Stimulated activated CD4-positive, alpha-beta T cell treated with anti-CD3 and anti-CD28 coated beads, Interleukin-1b, Interleukin-23, amount 100 ng/mL, for 1 hour (primary cell): Measurements from ENCODE around the gene GABBR2.

Experiments
- DNase-seq, 2 donors: peaks; one replicate each; pipeline ENCODE4 v3.0.0-alpha.2; 2020; ENCODE audit warnings: low read depth in 2 of 2

The GABBR2 gene

DNA sequence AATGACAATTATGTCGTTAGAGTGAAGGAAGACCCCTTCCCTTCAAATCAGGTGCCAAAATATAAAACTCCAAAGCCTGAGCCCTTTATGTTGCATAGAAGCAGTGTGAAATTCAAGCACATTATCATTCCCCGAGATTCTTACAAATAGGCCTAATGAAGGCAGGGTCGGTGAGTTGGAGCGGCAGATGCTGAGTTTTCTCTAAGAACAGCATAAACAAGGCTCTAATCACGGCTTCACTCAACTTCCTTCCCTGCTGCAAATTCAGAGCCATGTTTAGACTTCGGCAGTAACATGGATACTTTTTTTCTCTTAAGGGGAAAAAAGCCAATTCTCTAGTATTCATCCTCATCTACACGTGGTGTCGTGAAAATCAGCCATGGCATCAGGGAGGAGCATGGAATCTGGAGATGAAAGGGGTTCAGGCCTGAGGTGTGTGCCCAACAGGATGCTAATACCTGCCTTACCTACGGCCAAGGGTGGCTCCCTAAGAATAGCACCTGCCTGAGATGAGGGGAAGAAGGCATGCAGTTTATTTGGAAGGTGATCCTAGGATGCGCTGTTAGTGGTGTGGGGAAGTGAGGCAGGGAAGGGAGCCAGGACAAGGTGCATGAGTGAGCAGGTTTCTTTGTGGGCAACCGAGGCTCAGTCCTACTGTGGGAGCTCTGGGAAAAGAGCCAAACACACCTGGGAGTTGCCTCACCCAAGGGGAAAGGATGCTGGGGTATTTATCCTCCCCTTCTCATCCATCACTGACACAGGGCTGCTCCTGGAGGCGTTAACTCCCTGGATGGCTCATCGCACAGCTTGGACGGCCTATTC, 306.5 kb downstream of the GABBR2 start:
- DNase-seq: no peak

DNA sequence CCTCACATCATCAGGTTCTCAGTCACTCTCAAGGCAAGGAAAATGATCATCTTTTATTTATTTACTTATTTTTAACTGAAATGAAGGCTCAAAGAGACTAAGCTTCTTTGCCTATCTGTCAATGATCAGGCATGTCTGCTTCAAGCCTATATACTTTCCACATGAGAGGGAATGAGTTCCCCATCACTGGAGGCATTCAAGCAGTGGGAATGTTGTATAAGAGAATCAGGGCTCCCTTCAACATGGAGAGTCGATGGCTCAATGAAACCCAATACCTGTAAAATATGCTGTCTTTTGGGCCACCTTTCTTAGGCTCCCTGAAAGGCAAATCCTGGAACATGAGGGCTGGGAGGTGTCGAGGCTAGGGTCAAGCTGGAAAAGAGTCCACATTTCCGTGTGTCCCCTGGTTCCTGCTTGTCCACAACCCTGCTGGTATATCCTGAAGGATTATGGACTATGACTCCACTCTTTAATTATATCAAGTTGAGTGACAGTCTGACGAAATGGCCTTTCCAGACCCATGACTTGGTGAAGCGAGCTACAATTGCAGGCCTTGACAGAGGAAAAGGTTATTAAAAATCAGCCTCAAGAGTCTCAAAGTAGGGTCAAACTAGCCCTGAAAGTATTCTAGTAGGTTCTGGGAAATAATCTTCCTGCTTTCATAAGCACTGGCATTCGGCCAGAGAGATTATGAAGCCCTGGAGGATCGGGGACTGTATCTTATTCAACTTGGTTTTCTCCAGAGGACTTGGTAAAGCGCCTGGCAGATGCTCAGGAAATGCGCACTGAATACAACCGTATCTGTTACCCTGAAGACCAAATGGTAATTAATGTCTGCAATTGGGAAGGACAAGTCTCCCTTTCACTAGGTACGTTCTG, 307.4 kb downstream of the GABBR2 start:
- no peak for DNase-seq

GRCh38 chr9:98399950-98400683, 308.6 kb downstream of the GABBR2 start:
- no peak for DNase-seq

DNA sequence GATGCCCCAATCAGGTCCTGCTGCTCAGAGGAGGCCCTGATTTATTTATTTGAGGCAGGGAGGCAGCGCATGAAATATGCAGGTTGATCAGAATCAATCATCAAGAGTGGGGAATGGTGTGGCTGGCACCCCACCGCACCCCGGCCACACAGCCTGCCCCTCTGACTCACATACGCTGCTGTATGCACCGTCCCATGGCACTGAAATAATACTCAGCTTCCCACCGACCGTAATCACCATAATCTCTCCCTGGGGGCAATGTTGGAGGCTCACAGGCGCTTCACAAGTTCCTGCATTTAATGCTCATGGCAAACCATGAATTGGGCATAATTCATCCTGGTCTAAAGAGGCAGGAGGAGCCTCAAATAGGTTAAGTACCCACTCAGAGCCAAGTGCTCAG, 312.1 kb downstream of the GABBR2 start:
- no peak for DNase-seq

DNA sequence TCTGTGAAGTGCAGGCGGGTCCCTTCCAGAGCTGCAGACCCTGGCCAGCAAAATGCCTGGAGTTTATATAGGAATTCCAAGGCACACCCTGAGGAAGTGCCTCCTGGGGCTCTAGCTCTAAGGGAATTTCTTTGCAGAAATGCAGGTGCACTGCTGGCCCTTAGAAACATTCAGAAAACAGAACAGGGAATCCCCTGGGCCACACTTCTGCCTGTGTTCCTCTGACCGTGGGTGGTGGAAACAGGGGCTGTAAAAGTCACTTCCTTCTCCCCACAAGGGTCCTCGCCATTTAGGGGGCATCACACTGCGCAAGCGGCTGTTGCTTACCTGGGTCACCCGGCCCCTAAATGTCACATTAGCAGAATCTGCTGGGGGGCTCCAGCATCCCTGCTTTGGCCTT, 312.5 kb downstream of the GABBR2 start:
- no peak for DNase-seq

DNA sequence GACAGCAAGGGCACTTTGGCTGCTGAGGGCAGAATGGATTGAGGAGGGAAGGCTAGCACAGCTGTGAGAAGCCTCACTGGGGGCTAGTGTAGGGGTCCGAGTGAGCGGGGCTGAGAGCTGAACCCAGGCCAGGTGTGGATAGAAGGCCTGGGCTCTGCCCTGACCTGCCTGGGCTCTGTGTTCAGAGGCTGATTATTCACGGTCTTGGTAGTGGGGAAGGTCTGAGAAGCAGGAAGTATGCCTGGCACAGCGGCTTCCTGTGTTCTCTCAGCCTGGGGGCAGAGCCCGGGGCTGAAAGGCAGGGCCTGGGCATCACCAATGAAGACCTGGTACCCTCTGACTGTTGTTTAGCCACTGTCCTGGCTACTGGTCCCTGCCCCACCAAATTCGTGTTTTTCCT, 316.9 kb downstream of the GABBR2 start:
- DNase-seq: no peak

GRCh38 chr9:98391406-98391805, 317.3 kb downstream of the GABBR2 start:
- DNase-seq: no peak

DNA sequence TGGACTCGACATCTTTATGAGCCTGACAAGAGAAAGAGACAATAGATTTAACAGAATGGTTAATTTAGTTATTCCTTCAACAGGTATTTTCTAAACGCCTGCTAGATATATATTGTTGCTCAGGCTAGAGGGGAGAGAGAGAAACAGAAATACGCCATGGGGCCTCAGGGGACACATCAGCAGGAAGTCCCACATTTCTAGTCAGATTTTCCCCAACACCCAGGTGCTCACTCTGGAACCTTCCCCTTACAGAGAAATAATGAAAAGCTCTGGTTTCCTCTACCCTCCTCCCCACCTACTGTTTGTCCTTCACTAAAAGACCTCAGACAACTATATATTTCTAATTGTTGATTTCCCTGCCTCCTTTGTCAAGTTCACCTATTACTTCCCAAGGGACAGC, 323.0 kb downstream of the GABBR2 start:
- DNase-seq: no peak

DNA sequence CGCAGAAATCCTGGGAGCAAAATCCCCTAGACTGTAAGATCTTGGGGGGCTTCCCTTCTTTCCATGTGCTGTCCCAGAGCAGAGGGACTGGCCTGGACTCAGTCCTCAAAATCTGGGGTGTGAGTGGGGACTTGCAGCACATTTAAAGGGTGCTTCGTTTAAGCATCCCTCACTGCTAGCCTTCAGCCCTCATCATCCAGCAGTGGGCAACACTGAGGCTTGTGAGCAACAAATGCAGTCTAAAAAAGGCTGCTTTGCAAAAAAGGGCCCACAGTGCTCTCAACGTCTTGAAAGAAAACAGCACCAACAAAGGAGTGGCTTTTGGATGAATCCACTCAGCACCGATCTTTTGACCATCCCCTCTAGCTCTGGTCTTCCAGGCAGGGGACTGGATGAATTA, 325.0 kb downstream of the GABBR2 start:
- DNase-seq: no peak

- no peak for DNase-seq
Measured at GRCh38 chr9:98381311-98382103, 327.2 kb downstream of the GABBR2 start.

- no peak for DNase-seq
Measured at GRCh38 chr9:98380065-98380681, 328.6 kb downstream of the GABBR2 start.

GRCh38 chr9:98379572-98379971, 329.2 kb downstream of the GABBR2 start:
- DNase-seq: no peak

DNA sequence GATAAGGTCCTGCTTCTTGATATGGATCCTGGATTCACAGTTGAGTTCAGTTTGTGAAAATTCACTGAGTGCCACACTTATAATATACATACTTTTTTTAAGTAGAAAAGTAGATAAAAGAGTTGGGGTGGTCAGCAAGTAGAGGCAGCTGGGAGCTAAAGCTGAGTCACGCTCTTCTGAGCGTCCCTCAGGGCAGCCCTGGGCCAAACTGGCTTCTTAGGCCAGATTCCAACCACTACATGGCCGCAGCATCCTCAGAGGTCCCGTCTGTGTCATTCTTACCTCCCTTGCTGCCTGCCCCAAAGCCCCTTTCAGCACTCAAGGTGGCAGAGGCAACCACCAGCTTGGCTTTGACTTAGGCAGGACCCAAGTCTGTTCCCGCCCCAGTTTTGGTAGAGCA, 329.9 kb downstream of the GABBR2 start:
- no peak for DNase-seq

DNA sequence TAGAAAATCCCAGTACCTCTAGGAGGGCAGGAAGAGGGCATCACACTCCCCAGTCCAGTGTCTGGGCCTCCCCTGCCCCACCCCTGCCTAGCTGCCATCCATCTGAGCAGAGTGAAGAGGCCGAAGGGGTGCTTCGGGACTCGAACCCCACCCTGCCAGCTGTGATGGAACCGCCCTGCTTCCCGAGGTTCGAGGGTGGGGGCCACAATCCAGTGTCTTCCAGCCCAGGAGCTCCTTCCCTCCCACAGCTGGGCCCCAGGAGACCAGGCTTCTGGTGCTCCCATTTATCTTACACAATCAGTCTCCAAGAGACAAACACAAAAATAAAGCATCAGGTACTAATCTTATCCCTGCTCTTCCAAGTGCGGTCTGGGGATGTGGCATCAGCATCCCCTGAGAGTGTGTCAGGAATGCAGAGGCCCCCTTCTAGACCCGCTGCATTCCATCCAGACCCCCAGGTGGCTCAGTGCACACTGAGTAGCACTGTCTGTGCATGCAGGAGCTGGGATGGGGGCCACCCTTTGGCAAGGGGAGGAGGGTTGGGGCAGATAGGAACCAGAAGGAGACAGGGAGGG, 330.4 kb downstream of the GABBR2 start:
- no peak for DNase-seq

- no peak for DNase-seq
Measured at GRCh38 chr9:98375138-98375726, 333.5 kb downstream of the GABBR2 start.

DNA sequence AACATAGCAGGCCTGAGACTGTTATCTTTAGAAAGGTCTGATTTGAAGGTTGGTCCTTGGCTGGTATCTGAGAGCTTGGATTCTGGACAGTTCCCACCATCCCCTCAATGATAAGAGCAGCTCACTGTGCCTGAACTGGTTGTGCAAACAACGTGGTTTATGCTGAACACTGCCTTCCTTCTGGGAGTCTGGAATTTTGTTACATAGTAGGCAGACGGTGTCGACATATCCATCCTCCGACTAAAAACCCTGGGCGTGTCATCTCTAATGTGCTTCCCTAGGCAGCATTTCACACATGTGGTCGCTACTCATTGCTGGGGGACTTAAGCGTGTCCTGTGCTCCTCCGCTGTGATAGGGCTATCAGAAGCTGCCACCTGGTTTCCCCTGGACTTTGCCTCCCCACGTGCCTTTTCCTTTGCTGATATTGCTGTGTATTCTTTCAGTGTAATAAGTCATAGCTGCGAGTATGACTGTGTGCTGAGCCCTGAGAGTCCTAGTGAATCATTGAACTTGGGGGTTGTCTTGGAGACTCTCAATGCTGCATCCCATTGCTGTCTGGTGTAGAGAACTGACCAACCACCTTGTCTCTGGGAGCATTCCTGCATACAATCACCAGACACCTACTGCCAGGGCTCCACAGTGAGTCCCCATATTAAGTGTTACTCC, 334.2 kb downstream of the GABBR2 start:
- no peak for DNase-seq

GRCh38 chr9:98373609-98374008, 335.1 kb downstream of the GABBR2 start:
- DNase-seq: no peak

DNA sequence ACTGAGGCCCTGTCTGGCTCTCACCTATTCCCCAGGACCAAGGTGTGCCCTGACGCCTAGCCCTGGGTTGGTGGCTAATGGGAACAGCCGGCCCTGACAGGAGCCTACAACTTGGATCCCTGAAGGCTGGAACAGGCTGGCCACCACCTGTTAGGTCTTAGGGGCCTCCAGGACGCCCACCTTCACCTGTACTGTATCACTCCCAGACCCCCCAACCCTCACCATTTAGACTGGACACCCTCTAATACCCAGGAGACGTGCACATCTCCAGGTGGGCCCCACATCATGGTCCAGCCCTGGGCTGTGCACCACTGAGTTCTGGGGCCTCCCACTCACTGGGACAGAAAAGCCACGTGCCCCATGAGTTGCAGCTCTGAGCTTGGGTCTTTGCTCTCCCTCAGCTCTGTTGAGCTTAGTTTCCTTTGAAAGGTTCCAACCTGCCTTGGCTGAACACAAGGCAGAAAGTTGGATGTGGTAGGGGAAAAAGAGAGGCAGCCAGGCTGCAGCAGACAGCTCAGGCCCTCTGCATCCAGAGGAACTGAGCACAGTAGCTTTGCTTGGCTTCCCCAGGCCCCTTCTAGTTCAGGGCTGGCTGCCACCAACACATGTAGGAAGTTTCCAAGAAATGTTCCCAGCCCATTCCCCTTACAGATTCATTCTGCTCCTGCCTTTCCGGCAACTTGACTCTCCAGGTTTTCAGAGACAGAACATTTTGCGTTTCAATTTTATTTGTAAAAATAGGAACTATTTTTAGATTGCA, 336.5 kb downstream of the GABBR2 start:
- DNase-seq: no peak

DNA sequence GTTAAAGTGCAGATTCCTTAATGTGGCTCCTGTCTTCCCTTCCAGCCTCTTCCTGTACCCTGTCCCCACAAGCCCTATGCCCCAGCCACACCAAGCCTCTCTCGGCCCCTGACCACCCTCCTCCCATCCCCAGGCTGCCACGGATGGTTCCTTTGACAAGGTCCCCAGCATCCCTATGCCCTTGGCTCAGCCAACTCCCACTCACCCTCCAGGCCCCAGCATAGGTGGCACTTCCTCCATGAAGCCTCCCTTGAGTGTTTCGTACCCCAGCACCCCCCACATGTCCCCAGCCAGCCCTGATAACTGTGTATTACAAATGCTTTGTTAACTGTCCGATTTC, 337.8 kb downstream of the GABBR2 start:
- DNase-seq: no peak
